HG03520 (cell line): Measurements from ENCODE around the gene PLEKHH2.
"Not testable (repeated sequence)": the region's sequence is repeated elsewhere in the genome, so short reads cannot be mapped to it uniquely, and the experiment has no call there.

Source experiments
- ATAC-seq: cut with Tn5 transposase; IDR thresholded peaks from one replicate; pipeline ENCODE4 v1.9.1; 2021; ENCODE audit warnings: mild to moderate bottlenecking, moderate library complexity; ENCODE audit not compliant: unreplicated experiment

PLEKHH2 gene

GRCh38 chr2:43715300-43716098 is 78.4 kb downstream of the PLEKHH2 start:
- ATAC-seq: no peak

- no peak for ATAC-seq
Measured at GRCh38 chr2:43717322-43717721, 80.3 kb downstream of the PLEKHH2 start.

DNA sequence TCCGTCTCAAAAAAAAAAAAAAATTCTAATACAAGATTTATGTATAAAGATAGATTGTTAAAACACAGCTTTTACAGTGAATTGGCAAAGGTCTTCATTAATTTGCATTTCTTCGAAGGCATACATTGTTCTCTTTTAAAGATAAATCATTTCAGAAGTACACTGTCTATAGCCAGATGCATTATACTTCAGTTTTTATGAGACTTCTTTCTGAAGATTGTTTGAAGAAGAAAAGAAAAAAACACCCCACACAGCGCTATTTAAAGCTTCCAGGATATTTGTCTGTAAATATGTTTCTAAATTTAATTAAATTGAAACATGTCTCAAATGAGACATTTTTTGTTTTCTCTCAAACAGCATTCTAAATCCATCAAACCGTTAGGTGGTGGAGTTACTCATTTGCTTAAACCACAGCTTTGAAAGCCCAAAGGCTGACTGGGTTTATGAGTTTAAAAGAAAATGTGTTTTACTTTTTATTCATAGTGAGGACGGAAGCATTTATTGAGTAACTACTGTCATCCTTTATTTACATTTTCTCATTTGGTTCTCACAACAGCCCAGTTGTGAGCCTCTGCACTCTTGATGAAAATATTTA is 81.6 kb downstream of the PLEKHH2 start:
- ATAC-seq: no peak

DNA sequence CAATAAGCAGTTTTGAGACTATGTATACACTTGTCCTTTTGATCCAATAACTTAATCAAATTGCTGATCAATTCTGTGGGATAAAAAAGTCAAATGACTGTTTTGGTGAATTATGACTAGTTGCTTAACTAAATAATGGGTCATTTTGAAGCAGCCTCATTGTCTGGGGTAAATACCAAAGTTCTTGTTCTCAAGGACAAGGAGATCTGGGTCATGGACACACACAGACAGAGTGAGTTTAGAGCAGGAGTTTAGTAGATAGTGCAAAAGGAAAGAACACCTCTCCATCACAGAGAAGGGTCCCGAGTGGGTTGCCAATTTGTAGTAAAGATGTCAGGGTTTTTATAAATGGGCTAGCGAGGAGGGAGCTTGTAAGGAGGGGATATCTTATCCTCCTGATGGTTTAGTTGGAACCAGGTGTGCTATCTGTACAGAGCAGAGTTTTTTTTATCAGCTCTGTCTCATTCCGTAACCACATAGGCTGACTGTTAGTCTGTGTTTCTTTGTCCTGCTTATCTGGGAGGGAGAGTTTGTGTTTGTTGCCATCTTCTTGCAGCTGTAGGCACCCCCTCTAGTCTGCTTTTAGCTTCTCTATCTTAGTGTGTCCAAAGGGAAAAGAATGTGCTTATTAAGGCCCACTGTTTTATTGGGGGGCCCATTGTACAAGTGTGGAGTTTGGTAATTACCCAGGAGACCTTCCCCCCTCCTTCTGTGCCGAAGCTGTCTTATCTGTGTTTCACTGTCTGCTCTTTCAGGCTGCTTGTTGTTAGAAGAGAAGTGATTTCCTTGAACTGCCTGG is 87.9 kb downstream of the PLEKHH2 start:
- no peak for ATAC-seq

DNA sequence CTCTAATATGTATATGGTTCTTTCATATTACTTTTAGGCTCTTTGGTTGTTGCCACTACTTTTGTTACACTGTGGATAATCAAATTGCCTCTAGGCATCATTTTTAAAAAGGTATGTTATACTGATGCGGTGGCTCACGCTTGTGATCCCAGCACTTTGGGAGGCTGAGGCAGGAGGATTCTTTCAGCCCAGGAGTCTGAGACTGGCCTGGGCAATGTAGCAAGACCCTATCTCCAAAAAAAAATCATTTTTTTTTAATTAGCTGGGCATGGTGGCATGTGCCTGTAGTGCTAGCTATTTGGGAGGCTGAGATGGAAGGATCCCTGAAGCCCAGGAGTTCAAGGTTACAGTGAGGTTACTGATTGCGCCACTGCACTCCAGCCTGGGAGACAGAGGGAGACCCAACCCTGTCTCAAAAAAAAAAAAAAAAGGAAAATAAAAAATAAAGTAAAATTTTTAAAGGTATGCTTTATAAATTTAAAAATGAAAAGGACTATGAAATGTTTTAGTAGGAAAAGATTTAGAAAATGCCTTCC is 88.7 kb downstream of the PLEKHH2 start:
- no peak for ATAC-seq

- ATAC-seq: not testable (repeated sequence)
Measured at GRCh38 chr2:43726961-43727633, 90.0 kb downstream of the PLEKHH2 start.

- no peak for ATAC-seq
Measured at GRCh38 chr2:43727634-43728014, 90.6 kb downstream of the PLEKHH2 start.

- ATAC-seq: no peak
Measured at GRCh38 chr2:43729491-43730174, 92.6 kb downstream of the PLEKHH2 start.

DNA sequence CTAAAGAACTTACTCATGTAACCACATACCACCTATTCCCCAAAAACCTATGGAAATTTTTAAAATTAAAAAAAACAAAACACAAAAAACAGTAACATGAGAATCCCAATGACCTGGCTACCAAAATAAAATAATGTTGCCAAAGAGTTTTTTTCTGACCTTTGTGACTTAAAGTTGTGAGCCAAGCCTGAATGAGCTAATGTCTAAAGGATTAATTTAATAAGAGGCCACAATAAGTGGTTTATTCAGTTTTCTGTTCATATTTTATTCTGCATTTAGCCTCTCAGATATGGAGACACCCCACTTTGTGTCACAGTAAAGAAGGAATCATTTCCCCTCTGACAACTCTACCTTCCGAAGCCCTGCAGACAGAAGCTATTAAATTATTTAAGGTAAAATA is 94.2 kb downstream of the PLEKHH2 start:
- no peak for ATAC-seq

DNA sequence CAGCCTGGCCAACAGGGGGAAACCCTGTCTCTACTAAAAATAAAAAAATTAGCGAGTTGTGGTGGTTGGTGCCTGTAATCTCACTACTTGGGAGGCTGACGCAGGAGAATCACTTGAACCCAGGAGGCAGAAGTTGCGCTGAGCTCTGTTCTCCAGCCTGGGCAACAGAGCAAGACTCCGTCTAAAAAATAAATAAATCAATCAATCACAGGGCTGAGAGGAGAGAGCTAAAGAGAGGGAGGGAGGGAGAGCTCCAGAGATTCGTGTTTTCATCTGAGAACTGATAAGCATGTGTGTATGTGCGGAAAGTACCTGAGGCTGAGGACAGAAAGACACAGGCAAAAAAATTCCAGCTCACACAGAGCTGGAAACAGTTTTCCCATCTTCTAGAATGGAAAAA is 99.6 kb downstream of the PLEKHH2 start:
- no peak for ATAC-seq

DNA sequence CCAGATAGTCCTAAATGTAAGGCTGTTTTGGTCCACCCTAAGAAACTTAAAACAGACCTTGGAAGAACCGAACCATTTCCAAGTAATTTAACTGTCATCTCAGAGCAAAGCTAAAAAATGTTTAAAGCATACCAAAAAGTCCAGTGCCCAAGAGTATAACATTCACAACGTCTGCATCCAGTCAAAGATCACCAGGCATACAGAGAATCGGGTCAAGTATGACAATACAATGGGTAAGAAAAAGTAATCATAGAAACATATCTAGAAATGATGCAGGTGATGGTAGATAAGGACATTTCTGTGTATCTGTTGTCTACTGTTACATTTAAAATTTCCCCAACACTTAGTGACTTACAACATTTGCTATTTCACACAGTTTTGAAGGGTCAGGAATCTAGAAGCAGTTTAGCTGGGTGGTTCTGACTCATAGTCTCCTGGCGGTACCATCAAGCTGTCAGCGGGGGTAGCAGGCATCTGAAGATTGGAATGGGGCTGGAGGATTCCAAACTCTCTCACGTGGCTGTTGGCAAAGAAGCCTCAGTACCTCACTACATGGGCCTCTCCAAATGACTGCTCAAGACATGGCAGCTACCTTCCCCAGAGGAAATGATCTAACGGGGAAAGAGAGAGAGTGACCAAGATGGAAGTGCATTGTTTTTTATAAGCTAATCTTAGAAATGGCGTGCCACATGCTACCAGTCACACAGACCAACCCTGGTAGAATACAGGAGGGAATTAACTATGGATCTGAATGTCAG is 100.2 kb downstream of the PLEKHH2 start:
- ATAC-seq: no peak

DNA sequence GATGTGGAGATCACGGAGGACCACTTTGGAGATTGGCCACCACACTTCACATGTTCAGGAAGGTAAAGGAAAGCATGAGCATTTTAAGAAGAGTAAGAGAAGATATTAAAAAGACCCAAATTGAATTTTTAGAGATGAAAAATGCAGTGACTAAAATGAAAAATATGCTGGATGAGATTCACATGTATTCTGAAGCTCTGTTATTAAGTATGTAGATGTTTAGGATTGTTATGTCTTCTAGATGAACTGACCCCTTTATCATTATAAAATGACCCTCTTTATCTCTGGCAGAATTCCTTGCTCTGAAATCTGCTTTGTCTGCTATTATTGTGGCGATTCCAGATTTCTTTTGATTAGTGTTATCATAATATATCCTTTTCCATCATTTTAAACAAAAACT is 100.8 kb downstream of the PLEKHH2 start:
- ATAC-seq: no peak

DNA sequence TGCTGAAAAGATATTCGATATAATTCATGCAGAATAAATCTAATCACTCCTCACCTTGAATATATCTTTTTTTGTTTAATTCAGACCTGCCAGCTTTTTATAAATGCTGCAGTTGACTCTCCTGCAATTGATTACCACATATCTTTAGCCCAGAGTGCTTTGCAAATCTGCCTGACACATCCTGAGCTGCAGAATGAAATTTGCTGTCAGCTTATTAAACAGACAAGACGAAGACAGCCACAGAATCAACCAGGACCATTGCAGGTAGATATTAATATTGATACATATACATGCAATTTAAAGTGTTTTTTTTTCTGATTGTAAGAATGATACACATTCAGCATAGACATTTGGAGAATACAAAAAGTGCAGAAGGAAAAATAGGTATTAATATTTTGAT is 101.2 kb downstream of the PLEKHH2 start:
- ATAC-seq: no peak

- ATAC-seq: no peak
Measured at GRCh38 chr2:43743706-43744105, 106.6 kb downstream of the PLEKHH2 start.

GRCh38 chr2:43745457-43745856 is 108.4 kb downstream of the PLEKHH2 start:
- no peak for ATAC-seq

GRCh38 chr2:43748333-43748732 is 111.3 kb downstream of the PLEKHH2 start:
- no peak for ATAC-seq

GRCh38 chr2:43749583-43749982 is 112.5 kb downstream of the PLEKHH2 start:
- no peak for ATAC-seq

- no peak for ATAC-seq
Measured at GRCh38 chr2:43751476-43751990, 114.5 kb downstream of the PLEKHH2 start.

- no peak for ATAC-seq
Measured at GRCh38 chr2:43752302-43752701, 115.2 kb downstream of the PLEKHH2 start.

DNA sequence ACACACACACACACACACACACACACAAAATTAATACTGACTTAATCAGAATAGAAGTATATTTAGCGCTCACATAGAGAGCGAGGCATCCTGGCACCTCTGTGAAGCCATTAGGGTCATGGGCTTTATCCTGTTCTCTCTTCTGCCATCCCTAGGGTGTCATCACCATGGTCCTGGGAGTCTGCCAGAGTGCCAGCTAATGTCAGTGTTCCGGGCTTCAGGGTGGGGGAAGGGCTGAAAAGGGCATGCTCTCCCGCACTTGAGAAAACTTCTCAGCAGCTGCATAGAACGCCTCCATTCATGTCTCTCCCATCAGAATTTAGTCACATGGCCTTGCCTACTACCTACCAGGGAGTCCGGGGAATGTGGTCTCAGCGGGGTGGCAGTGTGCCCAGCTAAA is 117.1 kb downstream of the PLEKHH2 start:
- ATAC-seq: no peak
